T47D (cell line): Measurements from ENCODE around the gene ELANE.
"Not testable (repeated sequence)": the region's sequence is repeated elsewhere in the genome, so short reads cannot be mapped to it uniquely, and the experiment has no call there.

ENCODE experiments used
- DNase-seq, 2 experiments: peaks; one replicate each; pipeline versions ENCODE4 v3.0.0 to v3.0.0-alpha.2; 2011 to 2012; ENCODE audit warnings: low read depth in 1 of 2, low spot score in 1 of 2
- JUND ChIP-seq: IDR thresholded peaks from 2 replicates; pipeline ENCODE4 v1.6.1; 2012; ENCODE audit warnings: low read depth
- in situ Hi-C: cut with HindIII; loops from 2 replicates; pipeline ENCODE4 v1.10.0; 2016; ENCODE audit warnings: low sequenced_read_pairs, low pct_unique_long_range_greater_than_20kb

ELANE gene

DNA sequence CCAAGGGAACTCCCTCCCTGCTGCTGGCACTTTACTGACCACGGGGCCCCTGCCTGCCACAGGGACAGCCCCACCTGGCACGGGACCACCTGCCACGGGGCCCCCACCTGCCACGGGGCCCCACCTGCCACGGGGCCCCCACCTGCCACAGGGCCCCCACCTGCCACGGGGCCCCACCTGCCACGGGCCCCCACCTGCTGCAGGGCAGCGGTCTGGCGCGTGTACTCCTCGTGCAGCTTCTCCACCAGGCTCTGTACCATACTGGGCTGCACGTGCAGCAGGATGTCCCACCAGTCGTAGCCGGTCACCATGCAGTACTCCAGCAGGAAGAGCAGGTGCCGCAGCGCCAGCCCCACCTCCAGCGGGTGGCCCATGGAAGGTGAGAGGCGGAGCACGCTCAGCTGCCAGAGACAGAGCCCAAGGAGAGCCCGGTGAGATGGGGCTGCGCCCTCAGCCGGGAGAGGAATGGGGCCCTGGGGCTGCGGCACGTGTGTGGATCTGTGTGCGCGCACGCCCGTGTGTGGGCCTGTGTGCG, 24.7 kb downstream of the ELANE start:
- DNase-seq, result no peak
- TF ChIP-seq JUND, result no peak
- in situ Hi-C loops, result no loop called here

DNA sequence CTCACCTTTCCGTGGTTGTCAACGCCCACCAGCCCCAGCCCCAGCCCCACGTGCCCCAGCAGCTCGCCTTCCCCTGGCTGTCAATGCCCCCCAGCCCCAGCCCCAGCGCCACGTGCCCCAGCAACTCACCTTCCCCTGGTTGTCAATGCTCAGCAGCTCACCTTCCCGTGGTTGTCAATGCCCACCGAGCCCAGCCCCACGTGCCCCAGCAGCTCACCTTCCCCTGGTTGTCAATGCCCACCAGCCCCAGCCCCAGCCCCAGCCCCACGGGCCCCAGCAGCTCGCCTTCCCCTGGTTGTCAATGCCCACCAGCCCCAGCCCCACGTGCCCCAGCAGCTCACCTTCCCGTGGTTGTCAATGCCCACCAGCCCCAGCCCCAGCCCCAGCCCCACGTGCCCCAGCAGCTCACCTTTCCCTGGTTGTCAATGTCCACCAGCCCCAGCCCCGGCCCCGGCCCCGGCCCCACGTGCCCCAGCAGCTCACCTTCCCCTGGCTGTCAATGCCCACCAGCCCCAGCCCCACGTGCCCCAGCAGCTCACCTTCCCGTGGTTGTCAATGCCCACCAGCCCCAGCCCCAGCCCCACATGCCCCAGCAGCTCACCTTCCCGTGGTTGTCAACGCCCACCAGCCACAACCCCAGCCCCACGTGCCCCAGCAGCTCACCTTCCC, 26.0 kb downstream of the ELANE start:
- in situ Hi-C loops, DNase-seq: not testable (repeated sequence)

DNA sequence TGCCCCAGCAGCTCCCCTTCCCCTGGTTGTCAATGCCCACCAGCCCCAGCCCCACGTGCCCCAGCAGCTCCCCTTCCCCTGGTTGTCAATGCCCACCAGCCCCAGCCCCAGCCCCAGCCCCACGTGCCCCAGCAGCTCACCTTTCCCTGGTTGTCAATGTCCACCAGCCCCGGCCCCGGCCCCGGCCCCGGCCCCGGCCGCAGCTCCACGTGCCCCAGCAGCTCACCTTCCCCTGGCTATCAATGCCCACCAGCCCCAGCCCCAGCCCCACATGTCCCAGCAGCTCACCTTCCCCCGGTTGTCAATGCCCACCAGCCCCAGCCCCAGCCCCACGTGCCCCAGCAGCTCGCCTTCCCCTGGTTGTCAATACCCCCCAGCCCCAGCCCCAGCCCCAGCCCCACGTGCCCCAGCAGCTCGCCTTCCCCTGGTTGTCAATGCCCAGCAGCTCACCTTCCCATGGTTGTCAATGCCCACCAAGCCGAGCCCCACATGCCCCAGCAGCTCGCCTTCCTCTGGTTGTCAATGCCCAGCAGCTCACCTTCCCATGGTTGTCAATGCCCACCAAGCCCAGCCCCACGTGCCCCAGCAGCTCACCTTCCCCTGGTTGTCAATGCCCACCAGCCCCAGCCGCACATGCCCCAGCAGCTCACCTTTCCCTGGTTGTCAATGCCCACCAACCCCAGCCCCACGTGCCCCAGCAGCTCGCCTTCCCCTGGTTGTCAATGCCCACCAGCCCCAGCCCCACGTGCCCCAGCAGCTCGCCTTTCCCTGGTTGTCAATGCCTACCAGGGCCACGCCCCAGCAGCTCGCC, 26.9 kb downstream of the ELANE start:
- in situ Hi-C loops, result not testable (repeated sequence)

DNA sequence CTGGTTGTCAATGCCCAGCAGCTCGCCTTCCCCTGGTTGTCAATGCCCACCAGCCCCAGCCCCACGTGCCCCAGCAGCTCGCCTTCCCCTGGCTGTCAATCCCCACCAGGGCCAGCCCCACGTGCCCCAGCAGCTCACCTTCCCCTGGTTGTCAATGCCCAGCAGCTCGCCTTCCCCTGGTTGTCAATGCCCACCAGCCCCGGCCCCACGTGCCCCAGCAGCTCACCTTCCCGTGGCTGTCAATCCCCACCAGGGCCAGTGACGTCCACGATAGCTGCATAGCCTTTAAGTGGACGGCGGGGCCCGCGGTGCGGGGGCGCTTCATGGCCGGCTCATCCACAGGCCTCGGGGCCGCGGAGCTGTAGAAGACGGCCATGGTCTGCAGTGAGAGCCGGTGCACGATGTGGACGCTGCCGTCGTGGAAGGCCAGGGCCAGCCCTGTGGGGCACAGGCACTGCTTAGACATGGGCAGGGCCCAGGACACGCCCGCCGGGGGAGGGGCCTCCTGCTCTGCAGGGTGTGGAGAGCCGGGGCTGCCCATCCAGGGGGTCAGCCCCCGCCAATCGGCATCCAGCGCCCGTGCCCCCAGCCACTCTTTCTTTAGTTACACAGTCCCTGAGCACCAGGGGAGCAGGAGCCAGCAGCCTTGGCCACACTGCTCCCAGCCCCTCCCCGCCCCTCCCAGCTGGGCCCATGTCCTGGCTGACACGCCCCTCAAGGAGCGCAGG, 27.8 kb downstream of the ELANE start:
- DNase-seq, result no peak
- TF ChIP-seq JUND, result no peak
- in situ Hi-C loops, result no loop called here

More for the DNA sequence above, 26.9 kb downstream of the ELANE start:
- DNase-seq, result not testable (repeated sequence)

GRCh38 chr19:881385-882071, 29.4 kb downstream of the ELANE start:
- TF ChIP-seq JUND, result no peak
- in situ Hi-C loops, result no loop called here
- no peak for DNase-seq

DNA sequence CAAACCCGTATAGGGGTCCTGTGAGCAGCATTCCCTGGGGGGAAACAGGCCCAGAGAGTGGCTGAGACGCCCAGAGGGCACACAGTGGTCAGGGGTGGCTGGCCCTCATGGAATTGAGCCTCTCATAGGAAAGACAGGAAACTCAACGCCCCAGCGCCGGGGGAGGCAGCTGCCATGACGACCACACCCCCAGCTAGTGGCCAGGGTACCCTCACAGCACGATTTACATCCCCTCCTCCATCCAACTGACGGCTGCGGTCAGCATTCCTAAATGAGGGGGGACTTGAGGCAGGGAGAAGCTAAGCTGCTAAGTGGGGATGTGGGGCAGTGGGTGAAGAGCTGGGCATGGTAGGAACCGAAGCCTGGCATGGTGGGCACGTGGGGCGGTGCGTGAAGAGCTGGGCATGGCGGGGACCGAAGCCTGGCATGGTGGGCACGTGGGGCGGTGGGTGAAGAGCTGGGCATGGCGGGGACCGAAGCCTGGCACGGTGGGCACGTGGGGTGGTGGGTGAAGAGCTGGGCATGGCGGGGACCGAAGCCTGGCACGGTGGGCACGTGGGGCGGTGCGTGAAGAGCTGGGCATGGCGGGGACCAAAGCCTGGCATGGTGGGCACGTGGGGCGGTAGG, 30.9 kb downstream of the ELANE start:
- TF ChIP-seq JUND, result no peak
- DNase-seq, result no peak
- in situ Hi-C loops, result no loop called here

- TF ChIP-seq JUND, result no peak
- in situ Hi-C loops, result no loop called here
- peak; percentile 64 to 79 for DNase-seq
Measured at GRCh38 chr19:883661-884211, 31.6 kb downstream of the ELANE start.

DNA sequence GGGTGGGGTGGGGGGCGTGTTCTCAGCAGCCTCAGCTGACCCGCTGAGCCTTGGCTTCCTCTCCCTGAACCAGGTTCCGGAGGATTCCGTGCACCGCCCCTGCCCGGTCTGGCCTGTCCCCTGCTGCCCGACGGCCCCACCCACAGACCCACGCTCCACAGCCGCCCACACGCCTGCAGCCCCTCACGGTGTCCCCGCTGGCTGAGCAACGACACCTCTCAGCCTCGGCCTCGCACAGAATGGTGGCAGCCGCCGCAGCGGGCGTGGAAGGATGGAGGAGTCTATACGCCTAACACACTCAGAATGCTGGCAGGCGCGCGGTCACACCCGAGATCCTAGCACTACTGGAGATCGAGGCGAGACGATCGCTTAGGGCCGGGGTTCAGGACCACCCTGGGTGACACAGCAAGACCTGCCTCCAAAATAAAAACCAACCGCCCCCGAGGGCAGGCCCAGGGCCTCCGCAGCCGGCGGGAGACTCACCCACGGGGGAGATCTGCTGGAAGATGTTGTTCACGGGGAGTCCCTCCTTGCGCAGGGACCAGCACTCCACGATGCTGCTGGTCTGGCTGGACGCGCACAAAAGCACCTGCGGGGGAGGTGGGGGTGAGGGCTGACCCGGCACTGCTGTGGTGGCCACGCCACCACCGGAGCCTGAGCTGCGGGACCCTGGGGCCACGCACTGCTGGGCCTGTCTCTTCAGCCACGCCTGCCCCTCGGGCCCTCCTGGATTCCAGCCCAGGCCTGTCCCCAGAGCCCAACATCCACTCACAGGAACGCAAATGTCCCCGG, 32.5 kb downstream of the ELANE start:
- in situ Hi-C loops, result no loop called here

GRCh38 chr19:885536-886224, 33.6 kb downstream of the ELANE start:
- TF ChIP-seq JUND, result no peak
- in situ Hi-C loops, result no loop called here
- DNase-seq, result no peak

More for the DNA sequence above, 32.5 kb downstream of the ELANE start:
- DNase-seq, result no peak
- TF ChIP-seq JUND, result no peak

- no peak for TF ChIP-seq JUND
- in situ Hi-C loops, result no loop called here
- no peak for DNase-seq
Measured at GRCh38 chr19:887072-887471, 35.0 kb downstream of the ELANE start.
